H1 (cell line): ENCODE results near the gene PLXND1. TPM values are rescaled to one million over a fixed set of nuclear protein-coding genes. Genes with fewer than 3 reads are reported as not detected.

Source experiments
- CTCF ChIA-PET: fragments of 300-600 bp; sonication (Branson Sonifier 250); formaldehyde crosslinking; loops from one replicate; lab custom pipeline; 2021; ENCODE audit not compliant: partially characterized antibody; lab: Charles Lee
- POLR2A ChIA-PET: fragments of 300-600 bp; sonication (Branson Sonifier 250); formaldehyde crosslinking; loops from one replicate; lab custom pipeline; 2021; ENCODE audit warnings: inconsistent platforms; ENCODE audit not compliant: partially characterized antibody; lab: Charles Lee
- DNase-seq, 2 experiments: peaks; one replicate each; pipeline versions ENCODE4 v3.0.0 to v3.0.0-alpha.2; 2010 to 2022; ENCODE audit warnings: low spot score in 2 of 2, low read depth in 1 of 2, mixed read lengths in 1 of 2
- FAIRE-seq: peaks from 2 replicates; lab custom pipeline; 2011; peaks lifted over from hg19 to GRCh38; lab: Jason Lieb, UNC
- H2AFZ ChIP-seq: 2 replicates; pipeline ENCODE4 v1.8.1; 2012; ENCODE audit warnings: low read length, inconsistent platforms
- H2AK5ac ChIP-seq: 2 replicates; pipeline ENCODE4 v1.6.1; 2013; ENCODE audit warnings: low read depth, low read length
- H2BK120ac ChIP-seq: replicated peaks from 2 replicates; pipeline ENCODE3; 2013; ENCODE audit warnings: low read depth, low read length, inconsistent platforms
- H2BK12ac ChIP-seq: 2 replicates; pipeline ENCODE4 v1.6.1; 2013; ENCODE audit warnings: low read depth, low read length
- H2BK15ac ChIP-seq: 2 replicates; pipeline ENCODE4 v1.6.1; 2013; ENCODE audit warnings: low read length
- H2BK20ac ChIP-seq: 2 replicates; pipeline ENCODE4 v1.6.1; 2013; ENCODE audit warnings: low read length
- H2BK5ac ChIP-seq: 2 replicates; pipeline ENCODE4 v1.6.1; 2013; ENCODE audit warnings: low read depth, low read length
- H3K14ac ChIP-seq: 2 replicates; pipeline ENCODE4 v1.6.1; 2013; ENCODE audit warnings: inconsistent platforms; ENCODE audit not compliant: insufficient read length
- H3K18ac ChIP-seq: 2 replicates; pipeline ENCODE4 v1.6.1; 2013; ENCODE audit warnings: low read length; ENCODE audit errors: extremely low read depth
- H3K23ac ChIP-seq: 2 replicates; pipeline ENCODE4 v1.6.1; 2013; ENCODE audit warnings: inconsistent platforms; ENCODE audit not compliant: insufficient read length
- H3K23me2 ChIP-seq: 2 replicates; pipeline ENCODE4 v1.6.1; 2013; ENCODE audit warnings: low read depth, low read length
- H3K27ac ChIP-seq: 2 replicates; pipeline ENCODE4 v1.6.1; 2011; ENCODE audit warnings: low read depth, low read length, inconsistent platforms
- H3K27me3 ChIP-seq, 4 experiments: replicated peaks in 1 of 4; 1 replicate in 1 of 4; 2 replicates in 3 of 4; pipeline versions ENCODE4 v1.6.1 to v1.8.1; 2011 to 2013; ENCODE audit warnings: low read length in 3 of 4, mild to moderate bottlenecking in 3 of 4, inconsistent platforms in 2 of 4, mixed read lengths in 2 of 4, moderate library complexity in 1 of 4; ENCODE audit not compliant: control insufficient read depth in 3 of 4, insufficient read depth in 3 of 4; ENCODE audit errors: extremely low read depth in 1 of 4
- H3K36me3 ChIP-seq, 4 experiments: 2 replicates each; pipeline versions ENCODE4 v1.6.1 to v1.8.1; 2011 to 2013; ENCODE audit warnings: mild to moderate bottlenecking in 4 of 4, low read length in 3 of 4, moderate library complexity in 2 of 4, control low read depth in 1 of 4, inconsistent platforms in 1 of 4; ENCODE audit not compliant: insufficient read depth in 4 of 4, control insufficient read depth in 2 of 4
- H3K4ac ChIP-seq: replicated peaks from 2 replicates; pipeline ENCODE3; 2013; ENCODE audit warnings: low read length, low read depth, mixed read lengths, inconsistent platforms; ENCODE audit not compliant: insufficient read length
- H3K4me1 ChIP-seq, 4 experiments: replicated peaks in 1 of 4; 1 replicate in 1 of 4; 2 replicates in 3 of 4; pipeline versions ENCODE4 v1.6.1 to v1.8.1; 2011 to 2013; ENCODE audit warnings: low read length in 3 of 4, inconsistent platforms in 2 of 4, mixed read lengths in 1 of 4; ENCODE audit not compliant: insufficient read depth in 4 of 4, control insufficient read depth in 3 of 4
- H3K4me2 ChIP-seq, 2 experiments: 2 replicates each; pipeline versions ENCODE4 v1.6.1 to v1.8.1; 2011 to 2013; ENCODE audit warnings: low read depth in 2 of 2, low read length in 2 of 2, control low read depth in 1 of 2, inconsistent platforms in 1 of 2, mild to moderate bottlenecking in 1 of 2; ENCODE audit not compliant: insufficient read depth in 1 of 2
- H3K4me3 ChIP-seq, 4 experiments: fragments of 200-600, 300-600 bp in 1 of 4; sonication (generic), shearing (Covaris generic), sonication (Bioruptor Twin) in 1 of 4; 2 replicates each; pipeline versions ENCODE4 v1.5.1 to v1.8.1; 2011 to 2016; ENCODE audit warnings: low read length in 4 of 4, low read depth in 3 of 4, control low read depth in 2 of 4, inconsistent platforms in 2 of 4, mild to moderate bottlenecking in 2 of 4, mixed read lengths in 1 of 4, moderate library complexity in 1 of 4; ENCODE audit not compliant: insufficient read depth in 2 of 4; ENCODE audit errors: extremely low read depth in 1 of 4
- H3K56ac ChIP-seq: replicated peaks from 2 replicates; pipeline ENCODE3; 2013; ENCODE audit warnings: low read depth, mild to moderate bottlenecking, mixed read lengths, low read length, inconsistent platforms; ENCODE audit not compliant: insufficient read length
- H3K79me1 ChIP-seq: 2 replicates; pipeline ENCODE4 v1.6.1; 2013; ENCODE audit warnings: low read depth, low read length, control low read depth
- H3K79me2 ChIP-seq, 2 experiments: 2 replicates each; pipeline versions ENCODE4 v1.6.1 to v1.8.1; 2012 to 2013; ENCODE audit warnings: low read length in 2 of 2, mild to moderate bottlenecking in 2 of 2, inconsistent platforms in 1 of 2; ENCODE audit not compliant: insufficient read depth in 2 of 2, control insufficient read depth in 1 of 2
- H3K9ac ChIP-seq, 4 experiments: replicated peaks in 1 of 4; 1 replicate in 1 of 4; 2 replicates in 3 of 4; pipeline versions ENCODE4 v1.6.1 to v1.8.1; 2011 to 2013; ENCODE audit warnings: low read depth in 3 of 4, low read length in 3 of 4, control low read depth in 2 of 4, mild to moderate bottlenecking in 2 of 4, moderate library complexity in 2 of 4, inconsistent platforms in 1 of 4; ENCODE audit errors: extremely low read depth in 1 of 4
- H3K9me3 ChIP-seq, 2 experiments: 2 replicates each; pipeline versions ENCODE4 v1.6.1 to v1.8.1; 2012 to 2013; ENCODE audit warnings: mild to moderate bottlenecking in 2 of 2, moderate library complexity in 2 of 2, control low read depth in 1 of 2, inconsistent platforms in 1 of 2, low read depth in 1 of 2, low read length in 1 of 2, mixed read lengths in 1 of 2; ENCODE audit not compliant: insufficient read depth in 2 of 2
- H4K20me1 ChIP-seq, 2 experiments: replicated peaks in 1 of 2; 2 replicates each; pipeline versions ENCODE3 to v1.8.1; 2011 to 2013; ENCODE audit warnings: inconsistent platforms in 2 of 2, low read length in 2 of 2, mild to moderate bottlenecking in 1 of 2; ENCODE audit not compliant: insufficient read depth in 2 of 2, control insufficient read depth in 1 of 2
- H4K5ac ChIP-seq: 2 replicates; pipeline ENCODE4 v1.6.1; 2013; ENCODE audit warnings: low read length, low read depth, mixed read lengths, inconsistent platforms; ENCODE audit not compliant: insufficient read length
- H4K8ac ChIP-seq: 2 replicates; pipeline ENCODE4 v1.8.0; 2013; ENCODE audit warnings: mild to moderate bottlenecking, moderate library complexity, low read length, inconsistent platforms; ENCODE audit not compliant: insufficient read depth; ENCODE audit errors: extremely low read depth
- H4K91ac ChIP-seq: replicated peaks from 2 replicates; pipeline ENCODE3; 2013; ENCODE audit warnings: low read length, mixed read lengths, inconsistent platforms; ENCODE audit not compliant: insufficient read length
- BACH1 ChIP-seq: IDR thresholded peaks from 2 replicates; pipeline ENCODE4 v1.6.1; 2012; ENCODE audit warnings: low read length, improper control_type of control experiment
- GABPA ChIP-seq: IDR thresholded peaks from 2 replicates; pipeline ENCODE4 v1.6.1; 2011; ENCODE audit warnings: mild to moderate bottlenecking, low read length, moderate library complexity, borderline replicate concordance; ENCODE audit not compliant: insufficient read depth
- HDAC2 ChIP-seq, 2 experiments: fragments of 300-600 bp in 1 of 2; sonication (generic) in 1 of 2; IDR thresholded peaks; 2 replicates each; pipeline ENCODE4 v1.6.1; 2011 to 2012; ENCODE audit warnings: low read depth in 2 of 2, low read length in 2 of 2, mild to moderate bottlenecking in 2 of 2, moderate library complexity in 2 of 2, borderline replicate concordance in 1 of 2, inconsistent platforms in 1 of 2
- PHF8 ChIP-seq: fragments of 200-600 bp; sonication (generic); conservative IDR thresholded peaks from 2 replicates; pipeline ENCODE4 v1.7.1; 2012; ENCODE audit warnings: low read depth, mild to moderate bottlenecking, inconsistent platforms, low read length, moderate library complexity
- POLR2A ChIP-seq, 2 experiments: IDR thresholded peaks; 1 replicate in 1 of 2; 2 replicates in 1 of 2; pipeline ENCODE4 v1.6.1; 2011; ENCODE audit warnings: low read depth in 2 of 2, low read length in 2 of 2, mild to moderate bottlenecking in 2 of 2; ENCODE audit errors: control extremely low read depth in 1 of 2
- POLR2AphosphoS5 ChIP-seq: IDR thresholded peaks from 2 replicates; pipeline ENCODE4 v1.6.1; 2011; ENCODE audit warnings: low read depth, low read length
- RXRA ChIP-seq: IDR thresholded peaks from 2 replicates; pipeline ENCODE4 v1.6.1; 2011; ENCODE audit warnings: low read depth, mild to moderate bottlenecking, low read length, moderate library complexity; ENCODE audit not compliant: insufficient read depth
- SIN3A ChIP-seq, 2 experiments: IDR thresholded peaks in 1 of 2; conservative IDR thresholded peaks in 1 of 2; 2 replicates each; pipeline ENCODE4 v1.6.1; 2011 to 2012; ENCODE audit warnings: low read length in 2 of 2, improper control_type of control experiment in 1 of 2, low read depth in 1 of 2, mild to moderate bottlenecking in 1 of 2
- SIX5 ChIP-seq: IDR thresholded peaks from 2 replicates; pipeline ENCODE4 v1.6.1; 2011; ENCODE audit warnings: mild to moderate bottlenecking, low read depth, low read length
- SP2 ChIP-seq: IDR thresholded peaks from 2 replicates; pipeline ENCODE4 v1.6.1; 2012; ENCODE audit warnings: mild to moderate bottlenecking, low read length, inconsistent platforms
- SRF ChIP-seq: IDR thresholded peaks from 2 replicates; pipeline ENCODE4 v1.6.1; 2011; ENCODE audit warnings: mild to moderate bottlenecking, low read depth, low read length, moderate library complexity
- TAF1 ChIP-seq: IDR thresholded peaks from 2 replicates; pipeline ENCODE4 v1.6.1; 2011; ENCODE audit warnings: mild to moderate bottlenecking, low read depth, low read length
- WGBS, 2 experiments: shearing (Covaris generic) in 1 of 2; methylation state at CpG; one replicate each; pipeline versions ENCODE4 v1.1.6 to v1.1.7; 2013 to 2015; ENCODE audit warnings: low lambda C conversion rate in 2 of 2, mixed read lengths in 2 of 2, inconsistent platforms in 1 of 2, low coverage in 1 of 2, missing lambda C conversion rate in 1 of 2; ENCODE audit not compliant: insufficient replicate concordance in 2 of 2, insufficient coverage in 1 of 2, insufficient read length in 1 of 2; ENCODE audit errors: extremely low coverage in 1 of 2, missing lambda C conversion rate in 1 of 2; 5-methylcytosine and 5-hydroxymethylcytosine counted together
- polyA plus RNA-seq, 7 experiments: library from polyadenylated mRNA; depleted of rRNA in 3 of 7; stranded (reverse) in 5 of 7; unstranded in 2 of 7; fragments of >200 nt in 5 of 7; fragments of 200-250 nt in 2 of 7; gene quantifications; 1 replicate in 5 of 7; 2 replicates in 1 of 7; 4 replicates in 1 of 7; pipeline versions ENCODE4 v1.2.1 to v1.2.3, GENCODE V29; 2011 to 2013; ENCODE audit warnings: missing spikeins in 2 of 7, mixed read lengths in 2 of 7
- total RNA-seq: library from RNA; stranded (reverse); fragmentation: NEBNext Ultra II Directional; extraction: Animal tissue kit (Norgen Biotek cat#: 25700); gene quantifications from 2 replicates; pipeline ENCODE4 v1.2.1, GENCODE V29; 2021

Gene PLXND1
- total and polyA plus RNA-seq, 2 of the 8 experiments (the other 6 are each of a cell fraction or from before 2014, with no cell fraction given) = 17.7 to 66.4 TPM

GRCh38 chr3:129533406-129533805 is 73.1 kb downstream of the PLXND1 start:
- Histone ChIP-seq H2AK5ac (no peak overlapping the region), H3K23me2 (peaks cover 2% of the 10 kb centered on the region; the same call in 1 of the 2 replicates), H3K79me2 (no peaks in the 10 kb centered on the region), H3K27ac (no peak overlapping the region), H3K79me1 (no peaks in the 10 kb centered on the region), H3K56ac (no peak overlapping the region), H3K4ac (no peak overlapping the region), H2BK20ac (no peak overlapping the region), H2BK120ac (no peak overlapping the region), H2AFZ (no peak overlapping the region), H3K14ac (no peak overlapping the region), H2BK5ac (no peak overlapping the region), H4K91ac (peak overlapping the region; percentile 5), H3K27me3 (no peaks in the 10 kb centered on the region), H2BK12ac (0 out of 2 replicates have a peak overlapping the region, but pooled peaks have one; percentile 63), H3K4me1 (peaks cover 3 to 12% (median 7%) of the 10 kb centered on the region in 4 experiments; a peak in 6 of 7 replicates), H4K20me1 (no peaks in the 10 kb centered on the region), H3K36me3 (no peaks in the 10 kb centered on the region), H3K4me2 (no peak overlapping the region), H4K5ac (no peak overlapping the region), H3K18ac (no peak overlapping the region), H3K4me3 (no peak overlapping the region), H3K23ac (no peak overlapping the region), H3K9ac (no peak overlapping the region), H2BK15ac (no peak overlapping the region), H3K9me3 (no peaks in the 10 kb centered on the region), H4K8ac (no peak overlapping the region; the same call in 1 of the 2 replicates)
- no peak for TF ChIP-seq SIX5
- TF ChIP-seq GABPA = no peak
- TF ChIP-seq TAF1 = no peak
- no peak for TF ChIP-seq SP2
- TF ChIP-seq PHF8 = no peak
- no peak for TF ChIP-seq SIN3A (conservative IDR thresholded peaks at IDR 0.05 in 1 of 2, IDR thresholded peaks at IDR 0.05 in 1 of 2; ENCODE audit: low read depth in 1 of 2, low read length in 2 of 2)
- no peak for TF ChIP-seq HDAC2 (IDR thresholded peaks at IDR 0.05; ENCODE audit: borderline replicate concordance in 1 of 2, low read depth in 2 of 2, low read length in 2 of 2)
- no peak for TF ChIP-seq RXRA
- no peak for TF ChIP-seq POLR2A (IDR thresholded peaks at IDR 0.05; ENCODE audit: control extremely low read depth in 1 of 2, low read depth in 2 of 2, low read length in 2 of 2)
- TF ChIP-seq SRF = no peak
- TF ChIP-seq POLR2AphosphoS5 = no peak
- TF ChIP-seq BACH1 = no peak
- FAIRE-seq = no peak
- 91% methylated on average over 16 of the region's 16 CpGs; no CpG with 5 or more reads in 1 of the 2 experiments for WGBS, 2 experiments
- CTCF ChIA-PET = interaction anchor here (0.7 to 2.4 kb wide), 2 partner anchors 10 to 92 kb away, joined by 3 to 5 read pairs; no protein-coding TSS in a partner anchor
- no peak for DNase-seq
- POLR2A ChIA-PET = interaction anchor here (0.6 kb wide), 1 partner anchor 1440 kb away, joined by 4 read pairs; no protein-coding TSS in a partner anchor
